HCT116 (cell line): ENCODE measurements around the gene SGK1. TPM values are rescaled to one million over a fixed set of nuclear protein-coding genes. Genes with fewer than 3 reads are reported as not detected.

Experiments used
- ATAC-seq: fragments of 200-7000 bp; cut with Tn5 transposase; 2 replicates; pipeline ENCODE4 v1.9.1; 2020; ENCODE audit warnings: mild to moderate bottlenecking, moderate library complexity
- BruUV-seq: library from RNA; stranded (reverse); fragments of 400-500 nt; replicated peaks from 2 replicates; lab custom pipeline; 2021; lab: Mats Ljungman, UMichigan
- CTCF ChIA-PET: fragments of 300-600 bp; sonication (Branson Sonifier 250); formaldehyde crosslinking; loops from one replicate; lab custom pipeline; 2021; ENCODE audit warnings: antibody characterized with exemption; lab: Charles Lee
- POLR2A ChIA-PET: fragments of 300-600, 350-600 bp; sonication (Branson Sonifier 250); formaldehyde crosslinking; loops from one replicate; lab custom pipeline; 2021; ENCODE audit warnings: antibody characterized with exemption; lab: Charles Lee
- RAD21 ChIA-PET, 2 experiments: fragments of 300-600 bp; sonication (Branson Sonifier 250); formaldehyde crosslinking; loops; one replicate each; lab custom pipeline; 2023; ENCODE audit warnings: low total read pairs in 2 of 2; ENCODE audit not compliant: uncharacterized antibody in 2 of 2, unreplicated experiment in 2 of 2, low non-redundant PET in 1 of 2; lab: Charles Lee
- DNase-seq: peaks from one replicate; pipeline ENCODE4 v3.0.0-alpha.2; 2010; ENCODE audit warnings: low read depth, low spot score
- H2AFZ ChIP-seq: fragments of 200-600 bp; shearing (Covaris generic), sonication (generic); 2 replicates; pipeline ENCODE4 v1.6.1; 2017; ENCODE audit warnings: low read depth, mixed run types, mixed read lengths, antibody characterized with exemption, low read length; ENCODE audit not compliant: poor library complexity, severe bottlenecking
- H3K27ac ChIP-seq: 2 replicates; pipeline ENCODE4 v1.5.1; 2012; ENCODE audit warnings: low read depth, low read length
- H3K27me3 ChIP-seq: fragments of 200-600 bp; sonication (generic); 2 replicates; pipeline ENCODE4 v1.6.1; 2016; ENCODE audit warnings: mixed run types, low read length, mixed read lengths; ENCODE audit not compliant: insufficient read depth
- H3K36me3 ChIP-seq, 2 experiments: fragments of 200-500 bp in 1 of 2; fragments of 200-600 bp in 1 of 2; sonication (Bioruptor generic) in 1 of 2; sonication (generic) in 1 of 2; 2 replicates each; pipeline versions ENCODE4 v1.5.1 to v1.6.1; 2014 to 2016; ENCODE audit warnings: low read length in 2 of 2, inconsistent platforms in 1 of 2, mixed read lengths in 1 of 2, mixed run types in 1 of 2; ENCODE audit not compliant: insufficient read depth in 2 of 2, control insufficient read depth in 1 of 2
- H3K4me1 ChIP-seq, 2 experiments: fragments of 200-600 bp in 1 of 2; sonication (generic) in 1 of 2; 2 replicates each; pipeline versions ENCODE4 v1.5.1 to v1.6.1; 2012 to 2017; ENCODE audit warnings: low read length in 2 of 2, inconsistent platforms in 1 of 2, mild to moderate bottlenecking in 1 of 2, mixed read lengths in 1 of 2, mixed run types in 1 of 2, moderate library complexity in 1 of 2; ENCODE audit not compliant: insufficient read depth in 2 of 2, control insufficient read depth in 1 of 2
- H3K4me2 ChIP-seq: fragments of 200-600 bp; sonication (generic); 2 replicates; pipeline ENCODE4 v1.6.1; 2017; ENCODE audit warnings: mixed run types, low read length, mixed read lengths
- H3K4me3 ChIP-seq, 2 experiments: fragments of 200-600 bp in 1 of 2; sonication (generic) in 1 of 2; replicated peaks in 1 of 2; 2 replicates each; pipeline ENCODE4 v1.5.1; 2011 to 2016; ENCODE audit warnings: low read length in 2 of 2, control low read depth in 1 of 2, low read depth in 1 of 2, mild to moderate bottlenecking in 1 of 2, mixed read lengths in 1 of 2, mixed run types in 1 of 2
- H3K79me2 ChIP-seq: fragments of 200-600 bp; sonication (generic); 2 replicates; pipeline ENCODE4 v1.6.1; 2017; ENCODE audit warnings: mild to moderate bottlenecking, mixed run types, low read length, moderate library complexity, mixed read lengths; ENCODE audit not compliant: insufficient read depth
- H3K9ac ChIP-seq: fragments of 200-600 bp; sonication (generic); 2 replicates; pipeline ENCODE4 v1.6.1; 2016; ENCODE audit warnings: low read length, mixed read lengths
- H3K9me2 ChIP-seq: fragments of 200-600 bp; sonication (generic), shearing (Covaris generic); 2 replicates; pipeline ENCODE4 v1.6.1; 2017; ENCODE audit warnings: mixed run types, mild to moderate bottlenecking, moderate library complexity; ENCODE audit not compliant: insufficient read depth
- H3K9me3 ChIP-seq, 2 experiments: fragments of 200-500 bp in 1 of 2; fragments of 200-600 bp in 1 of 2; sonication (Bioruptor generic) in 1 of 2; sonication (generic) in 1 of 2; 2 replicates each; pipeline ENCODE4 v1.6.1; 2014 to 2017; ENCODE audit warnings: low read length in 2 of 2, mixed read lengths in 2 of 2, inconsistent platforms in 1 of 2, low read depth in 1 of 2, mild to moderate bottlenecking in 1 of 2, mixed run types in 1 of 2, moderate library complexity in 1 of 2; ENCODE audit not compliant: control insufficient read depth in 1 of 2, insufficient read depth in 1 of 2
- H4K20me1 ChIP-seq: fragments of 200-600 bp; sonication (generic), shearing (Covaris generic); 2 replicates; pipeline ENCODE4 v1.6.1; 2017; ENCODE audit warnings: mixed run types, mild to moderate bottlenecking, moderate library complexity; ENCODE audit not compliant: insufficient read depth
- CBX3 ChIP-seq: IDR thresholded peaks from 2 replicates; pipeline ENCODE4 v1.6.1; 2012; ENCODE audit warnings: low read depth
- EGR1 ChIP-seq: IDR thresholded peaks from 2 replicates; pipeline ENCODE4 v1.6.1; 2012; ENCODE audit warnings: low read depth
- EZH2phosphoT487 ChIP-seq: fragments of 200-600 bp; IDR thresholded peaks from 2 replicates; pipeline ENCODE4 v1.6.1; 2018; ENCODE audit warnings: antibody characterized with exemption, borderline replicate concordance
- FOSL1 ChIP-seq: IDR thresholded peaks from 2 replicates; pipeline ENCODE4 v1.6.1; 2012; ENCODE audit warnings: low read depth
- POLR2A ChIP-seq: IDR thresholded peaks from 2 replicates; pipeline ENCODE4 v1.7.0; 2011; ENCODE audit warnings: borderline replicate concordance; ENCODE audit not compliant: insufficient read depth, insufficient read length; ENCODE audit errors: extremely low read depth
- POLR2AphosphoS5 ChIP-seq: IDR thresholded peaks from 2 replicates; pipeline ENCODE4 v1.6.1; 2011; ENCODE audit warnings: mild to moderate bottlenecking, low read depth, low read length, moderate library complexity
- SIN3A ChIP-seq: IDR thresholded peaks from 2 replicates; pipeline ENCODE4 v1.6.1; 2012; ENCODE audit warnings: low read depth
- intact Hi-C: fragments of 100-400 bp; cut with micrococcal nuclease; formaldehyde crosslinking; loops from 2 replicates; pipeline ENCODE4 v1.10.0; 2022
- total RNA-seq: library from RNA; stranded (reverse); gene quantifications from one replicate; pipeline ENCODE4 v1.2.1, GENCODE V29; 2021; ENCODE audit not compliant: unreplicated experiment
- TF ChIP-seq, protein P1 (sequence below), 3 experiments: fragments of 200-600 bp in 1 of 3; sonication (generic) in 1 of 3; IDR thresholded peaks in 2 of 3; conservative IDR thresholded peaks in 1 of 3; 2 replicates each; pipeline ENCODE4 v1.5.1; 2012 to 2017; ENCODE audit warnings: low read depth in 2 of 3, low read length in 2 of 3, antibody characterized with exemption in 1 of 3, borderline replicate concordance in 1 of 3, control low read depth in 1 of 3, mild to moderate bottlenecking in 1 of 3, mixed read lengths in 1 of 3, mixed run types in 1 of 3, moderate library complexity in 1 of 3; ENCODE audit not compliant: insufficient read depth in 1 of 3
- TF ChIP-seq, protein P2 (sequence below): IDR thresholded peaks from 2 replicates; pipeline ENCODE4 v1.6.1; 2012

Gene SGK1
- total RNA-seq, 1 experiment from 2014 or later = 4.5 TPM

DNA sequence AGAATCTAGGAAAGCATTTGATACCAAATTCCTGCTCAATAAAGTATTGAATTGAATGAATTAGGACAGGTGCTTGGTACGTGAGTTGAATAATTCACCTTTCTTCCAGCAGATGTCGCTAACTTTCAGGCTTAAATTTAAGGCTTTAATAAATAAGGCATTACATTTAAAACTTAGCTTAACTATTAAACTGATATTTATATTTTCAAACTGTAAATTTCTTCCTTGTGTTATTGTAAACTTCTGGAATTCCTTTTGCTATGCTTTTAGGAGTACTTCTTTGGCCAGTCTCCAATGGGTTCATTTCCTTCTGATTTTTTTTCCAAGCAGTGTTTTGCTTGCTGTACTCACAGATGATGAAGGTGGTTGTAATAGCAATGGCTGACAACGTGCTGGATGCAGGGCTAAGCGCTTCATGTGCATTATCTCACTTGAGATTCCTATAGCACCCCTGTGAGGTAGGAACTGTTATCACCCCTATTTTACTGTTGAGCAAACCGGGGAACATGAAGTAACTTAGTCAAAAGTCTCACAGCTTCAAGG lies 194.2 kb downstream of the SGK1 start (continued):
- TF ChIP-seq POLR2A (no peak), EZH2phosphoT487 (no peak), SIN3A (no peak)

DNA sequence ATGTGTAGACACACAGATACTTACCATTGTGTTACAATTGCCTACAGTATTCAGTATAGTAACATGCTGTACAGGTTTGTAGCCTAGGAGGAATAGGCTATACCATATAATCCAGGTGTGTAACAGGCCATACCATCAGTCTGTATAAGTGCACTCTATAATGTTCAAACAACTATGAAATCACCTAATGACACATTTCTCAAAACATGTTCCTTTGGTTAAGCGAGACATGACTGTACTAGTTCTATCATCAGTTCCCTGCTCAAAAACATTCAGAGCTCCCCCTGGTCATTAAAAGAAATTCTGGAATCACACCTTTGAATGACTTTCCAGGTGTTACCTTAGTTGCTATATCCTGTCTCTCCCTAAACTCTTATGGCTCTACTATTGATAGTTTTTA lies 195.1 kb downstream of the SGK1 start:
- RAD21 ChIA-PET = interaction anchor here in 1 of 2 experiments (1.0 kb wide), 1 partner anchor 26 kb away, joined by 3 read pairs; no protein-coding TSS in a partner anchor

More for the DNA sequence above, 195.1 kb downstream of the SGK1 start:
- no peaks in the 10 kb centered on the region for H4K20me1 ChIP-seq
- H3K4me2 ChIP-seq = no peak overlapping the region
- POLR2A ChIA-PET = no interaction called here
- no peaks in the 10 kb centered on the region for H3K36me3 ChIP-seq
- ATAC-seq (no peak), DNase-seq (no peak)
- intact Hi-C loops = no loop called here
- H3K4me3 ChIP-seq = no peak overlapping the region
- H3K79me2 ChIP-seq = no peaks in the 10 kb centered on the region
- no peaks in the 10 kb centered on the region for H3K9me2 ChIP-seq
- BruUV-seq = no TSS peak
- CTCF ChIA-PET = interaction anchor here (1.1 to 4.1 kb wide), 5 partner anchors 11 to 818 kb away, joined by 3 to 27 read pairs (median 9); no protein-coding TSS in a partner anchor
- H3K9ac ChIP-seq = no peak overlapping the region
- TF ChIP-seq, protein P1, sequence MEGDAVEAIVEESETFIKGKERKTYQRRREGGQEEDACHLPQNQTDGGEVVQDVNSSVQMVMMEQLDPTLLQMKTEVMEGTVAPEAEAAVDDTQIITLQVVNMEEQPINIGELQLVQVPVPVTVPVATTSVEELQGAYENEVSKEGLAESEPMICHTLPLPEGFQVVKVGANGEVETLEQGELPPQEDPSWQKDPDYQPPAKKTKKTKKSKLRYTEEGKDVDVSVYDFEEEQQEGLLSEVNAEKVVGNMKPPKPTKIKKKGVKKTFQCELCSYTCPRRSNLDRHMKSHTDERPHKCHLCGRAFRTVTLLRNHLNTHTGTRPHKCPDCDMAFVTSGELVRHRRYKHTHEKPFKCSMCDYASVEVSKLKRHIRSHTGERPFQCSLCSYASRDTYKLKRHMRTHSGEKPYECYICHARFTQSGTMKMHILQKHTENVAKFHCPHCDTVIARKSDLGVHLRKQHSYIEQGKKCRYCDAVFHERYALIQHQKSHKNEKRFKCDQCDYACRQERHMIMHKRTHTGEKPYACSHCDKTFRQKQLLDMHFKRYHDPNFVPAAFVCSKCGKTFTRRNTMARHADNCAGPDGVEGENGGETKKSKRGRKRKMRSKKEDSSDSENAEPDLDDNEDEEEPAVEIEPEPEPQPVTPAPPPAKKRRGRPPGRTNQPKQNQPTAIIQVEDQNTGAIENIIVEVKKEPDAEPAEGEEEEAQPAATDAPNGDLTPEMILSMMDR (IDR thresholded peaks at IDR 0.05 in 2 of 3, conservative IDR thresholded peaks at IDR 0.05 in 1 of 3; ENCODE audit: borderline replicate concordance in 1 of 3, insufficient read depth in 1 of 3, low read depth in 2 of 3, low read length in 2 of 3) = no peak
- TF ChIP-seq POLR2A (no peak), POLR2AphosphoS5 (no peak), EGR1 (no peak), CBX3 (no peak), SIN3A (no peak), FOSL1 (no peak)
- TF ChIP-seq, protein P2, sequence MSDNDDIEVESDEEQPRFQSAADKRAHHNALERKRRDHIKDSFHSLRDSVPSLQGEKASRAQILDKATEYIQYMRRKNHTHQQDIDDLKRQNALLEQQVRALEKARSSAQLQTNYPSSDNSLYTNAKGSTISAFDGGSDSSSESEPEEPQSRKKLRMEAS = no peak
- H3K4me1 ChIP-seq = peaks cover 0 to 7% of the 10 kb centered on the region in 2 experiments; a peak in 1 of 4 replicates
- H3K27me3 ChIP-seq = no peaks in the 10 kb centered on the region
- H3K27ac ChIP-seq = no peak overlapping the region
- no peaks in the 10 kb centered on the region for H3K9me3 ChIP-seq
- H2AFZ ChIP-seq = no peak overlapping the region
